Right hindlimb (tissue), 1 donor: ENCODE measurements around the gene P2RY8.
A peak's percentile ranks its signal among the peaks of the same experiment; 100 is the strongest.
"Not testable (repeated sequence)": the region's sequence is repeated elsewhere in the genome, so short reads cannot be mapped to it uniquely, and the experiment has no call there.

ENCODE experiments used
- DNase-seq: peaks from one replicate; pipeline ENCODE4 v3.0.0-alpha.2; 2018

P2RY8 gene

DNA sequence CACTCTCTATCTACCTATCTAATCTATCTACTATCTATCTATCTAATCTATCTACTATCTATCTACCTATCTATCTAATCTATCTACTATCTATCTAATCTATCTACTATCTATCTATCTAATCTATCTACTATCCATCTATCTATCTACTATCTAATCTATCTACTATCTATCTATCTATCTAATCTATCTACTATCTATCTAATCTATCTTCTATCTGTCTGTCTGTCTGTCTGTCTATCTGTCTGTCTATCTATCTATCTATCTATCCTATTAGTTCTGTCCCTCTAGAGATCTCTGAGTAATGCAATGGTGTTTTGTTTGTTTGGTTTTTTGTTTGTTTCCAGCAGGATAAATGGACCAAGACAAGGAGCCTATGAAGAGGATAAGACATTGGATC lies 74.9 kb downstream of the P2RY8 start:
- no peak for DNase-seq

GRCh38 chrX:1455948-1456280 lies 81.1 kb downstream of the P2RY8 start:
- no peak for DNase-seq

GRCh38 chrX:1453951-1454785 lies 82.8 kb downstream of the P2RY8 start:
- DNase-seq = peak; percentile 90

DNA sequence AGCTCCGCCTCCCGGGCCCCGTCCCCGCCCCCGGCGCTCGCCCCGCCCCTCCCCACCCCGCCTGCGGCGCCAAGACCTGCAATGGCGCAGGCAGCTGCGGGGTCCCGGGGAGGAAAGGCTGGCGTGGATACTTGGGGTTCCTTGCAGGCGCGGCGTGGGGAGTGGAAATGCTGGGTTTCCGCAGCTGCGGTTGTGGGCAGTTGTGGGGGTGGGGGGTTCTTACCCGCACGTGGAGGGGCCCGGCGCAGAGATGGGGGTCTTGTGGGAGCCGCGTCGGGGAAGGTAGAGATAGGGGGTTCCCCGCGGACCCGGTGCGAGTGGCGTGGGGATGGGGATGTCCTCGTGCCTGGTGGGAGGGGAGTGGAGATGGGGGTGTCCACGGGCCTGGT lies 83.6 kb downstream of the P2RY8 start:
- DNase-seq = no peak

GRCh38 chrX:1452516-1453394 lies 84.2 kb downstream of the P2RY8 start, which contains the start of gene ASMTL:
ASMTL (minus strand) TSS chrX:1452909; CDS start chrX:1452840, 69 bp downstream.
- DNase-seq = peak; percentile 99

DNA sequence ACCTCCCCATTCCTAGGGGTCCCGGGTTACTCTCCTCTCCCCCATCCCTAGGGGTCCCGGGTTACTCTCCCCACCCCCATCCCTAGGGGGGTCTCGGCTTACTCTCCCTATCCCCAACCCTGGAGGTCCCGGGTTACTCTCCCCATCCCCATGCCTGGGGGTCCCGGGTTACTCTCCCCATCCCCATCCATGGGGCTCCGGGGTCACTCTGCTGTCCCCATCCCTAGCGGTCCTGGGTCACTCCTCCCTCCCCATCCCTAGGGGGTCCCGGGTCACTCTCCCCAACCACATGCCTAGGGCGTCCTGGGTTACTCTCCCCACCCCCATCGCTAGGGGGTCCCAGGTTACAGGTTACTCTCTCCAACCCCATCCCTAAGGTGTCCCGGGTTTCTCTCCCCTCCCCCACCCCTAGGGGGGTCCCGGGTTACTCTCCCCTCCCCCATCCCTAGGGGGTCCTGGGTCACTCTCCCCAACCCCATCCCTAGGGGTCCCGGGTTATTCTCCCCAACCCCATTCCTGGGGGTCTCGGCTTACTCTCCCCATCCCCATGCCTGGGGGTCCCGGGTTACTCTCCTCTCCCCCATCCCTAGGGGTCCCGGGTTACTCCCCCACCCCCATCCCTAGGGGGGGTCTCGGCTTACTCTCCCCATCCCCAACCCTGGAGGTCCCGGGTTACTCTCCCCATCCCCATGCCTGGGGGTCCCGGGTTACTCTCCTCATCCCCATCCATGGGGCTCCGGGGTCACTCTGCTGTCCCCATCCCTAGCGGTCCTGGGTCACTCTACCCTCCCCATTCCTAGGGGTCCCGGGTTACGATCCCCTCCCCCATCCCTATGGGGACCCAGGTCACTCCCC lies 85.1 kb downstream of the P2RY8 start:
- peak; percentile 61 for DNase-seq

DNA sequence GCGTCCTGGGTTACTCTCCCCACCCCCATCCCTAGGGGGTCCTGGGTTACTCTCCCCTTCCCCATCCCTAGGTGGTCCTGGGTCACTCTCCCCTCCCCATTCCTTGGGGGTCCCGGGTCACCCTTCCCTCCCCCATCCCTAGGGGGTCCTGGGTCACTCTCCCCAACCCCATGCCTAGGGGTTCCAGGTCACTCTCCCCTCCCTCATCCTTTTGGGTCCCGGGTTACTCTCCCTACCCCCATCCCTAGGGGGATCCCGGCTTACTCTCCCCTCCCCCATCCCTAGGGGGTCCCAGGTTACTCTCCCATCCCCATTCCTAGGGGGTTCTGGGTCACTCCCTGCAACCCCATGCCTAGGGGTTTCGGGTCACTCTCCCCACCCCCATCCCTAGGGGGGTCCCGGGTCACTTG lies 85.7 kb downstream of the P2RY8 start:
- DNase-seq = no peak

- DNase-seq = peak; percentile 36
Measured at GRCh38 chrX:1450361-1451161, 86.4 kb downstream of the P2RY8 start.

DNA sequence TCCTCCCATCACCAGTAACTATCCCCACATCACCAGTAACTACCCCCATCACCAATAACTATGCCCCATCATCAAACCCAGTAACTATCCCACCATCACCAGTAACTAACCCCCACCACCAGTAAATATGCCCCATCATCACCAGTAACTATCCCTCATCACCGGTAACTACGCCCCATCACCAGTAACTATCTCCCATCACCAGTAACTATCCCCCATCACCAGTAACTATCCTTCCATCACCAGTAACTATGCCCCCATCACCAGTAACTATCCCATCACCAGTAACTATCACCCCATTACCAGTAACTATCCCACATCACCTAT lies 87.2 kb downstream of the P2RY8 start:
- no peak for DNase-seq

GRCh38 chrX:1449036-1449822 lies 87.8 kb downstream of the P2RY8 start:
- no peak for DNase-seq

DNA sequence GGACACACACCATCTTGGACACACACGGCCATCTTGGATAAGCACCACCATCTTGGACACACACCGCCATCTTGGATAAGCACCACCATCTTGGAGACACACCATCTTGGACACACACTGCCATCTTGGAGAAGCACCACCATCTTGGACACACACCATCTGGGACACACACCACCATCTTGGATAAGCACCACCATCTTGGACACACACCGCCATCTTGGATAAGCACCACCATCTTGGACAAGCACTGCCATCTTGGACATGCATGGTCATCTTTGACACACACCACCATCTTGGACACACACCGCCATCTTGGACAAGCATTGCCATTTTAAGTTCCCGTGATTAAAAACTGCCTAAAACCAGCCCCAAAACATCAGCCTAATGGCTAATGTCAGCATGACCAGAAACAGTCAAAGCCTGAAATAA lies 88.4 kb downstream of the P2RY8 start:
- not testable (repeated sequence) for DNase-seq

- not testable (repeated sequence) for DNase-seq
Measured at GRCh38 chrX:1447969-1448572, 88.9 kb downstream of the P2RY8 start.

DNA sequence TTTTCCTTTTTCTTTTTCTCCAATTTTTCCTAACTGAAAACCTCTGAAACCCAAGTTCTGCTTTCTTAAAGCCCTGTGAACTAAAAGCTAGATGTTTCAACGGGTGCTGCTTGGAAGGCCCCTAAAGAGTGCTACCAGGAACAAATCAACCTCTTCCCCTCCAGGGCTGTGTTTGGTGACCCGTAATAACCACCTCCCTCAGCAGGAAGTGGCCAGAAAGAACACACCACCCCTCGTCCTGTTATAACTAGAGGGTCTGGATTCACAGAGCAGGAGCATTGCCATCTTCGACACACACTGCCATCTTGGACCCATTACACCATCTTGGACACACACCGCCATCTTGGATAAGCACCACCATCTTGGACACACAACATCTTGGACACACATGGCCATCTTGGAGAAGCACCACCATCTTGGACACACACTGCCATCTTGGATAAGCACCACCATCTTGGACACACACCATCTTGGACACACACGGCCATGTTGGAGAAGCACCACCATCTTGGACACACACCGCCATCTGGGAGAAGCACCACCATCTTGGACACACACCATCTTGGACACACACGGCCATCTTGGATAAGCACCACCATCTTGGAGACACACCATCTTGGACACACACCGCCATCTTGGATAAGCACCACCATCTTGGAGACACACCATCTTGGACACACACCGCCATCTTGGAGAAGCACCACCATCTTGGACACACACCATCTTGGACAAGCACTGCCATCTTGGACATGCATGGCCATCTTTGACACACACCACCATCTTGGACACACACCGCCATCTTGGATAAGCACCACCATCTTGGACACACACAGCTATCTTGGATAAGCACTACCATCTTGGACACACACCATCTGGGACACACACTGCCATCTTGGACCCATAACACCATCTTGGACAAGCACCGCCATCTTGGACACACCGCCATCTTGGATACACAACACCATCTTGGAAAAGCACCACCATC lies 89.7 kb downstream of the P2RY8 start:
- DNase-seq = not testable (repeated sequence)

GRCh38 chrX:1444561-1445500 lies 92.2 kb downstream of the P2RY8 start:
- no peak for DNase-seq

DNA sequence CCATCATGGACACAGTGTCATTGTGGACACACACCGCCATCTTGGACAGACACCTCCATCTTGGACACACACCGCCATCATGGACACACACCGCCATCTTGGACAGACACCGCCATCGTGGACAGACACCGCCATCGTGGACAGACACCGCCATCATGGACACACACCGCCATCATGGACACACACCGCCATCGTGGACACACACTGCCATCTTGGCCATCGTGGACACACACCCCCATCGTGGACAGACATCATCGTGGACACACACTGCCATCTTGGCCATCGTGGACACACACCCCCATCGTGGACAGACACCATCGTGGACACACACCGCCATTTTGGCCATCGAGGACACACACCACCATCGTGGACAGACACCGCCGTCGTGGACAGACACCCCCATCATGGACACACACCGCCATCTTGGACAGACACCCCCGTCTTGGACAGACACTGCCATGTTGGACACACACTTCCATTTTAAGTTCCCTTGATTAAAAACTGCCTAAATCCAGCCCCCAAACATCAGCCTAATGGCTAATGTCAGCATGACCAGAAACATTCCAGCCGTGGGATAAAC lies 93.4 kb downstream of the P2RY8 start:
- DNase-seq = no peak

DNA sequence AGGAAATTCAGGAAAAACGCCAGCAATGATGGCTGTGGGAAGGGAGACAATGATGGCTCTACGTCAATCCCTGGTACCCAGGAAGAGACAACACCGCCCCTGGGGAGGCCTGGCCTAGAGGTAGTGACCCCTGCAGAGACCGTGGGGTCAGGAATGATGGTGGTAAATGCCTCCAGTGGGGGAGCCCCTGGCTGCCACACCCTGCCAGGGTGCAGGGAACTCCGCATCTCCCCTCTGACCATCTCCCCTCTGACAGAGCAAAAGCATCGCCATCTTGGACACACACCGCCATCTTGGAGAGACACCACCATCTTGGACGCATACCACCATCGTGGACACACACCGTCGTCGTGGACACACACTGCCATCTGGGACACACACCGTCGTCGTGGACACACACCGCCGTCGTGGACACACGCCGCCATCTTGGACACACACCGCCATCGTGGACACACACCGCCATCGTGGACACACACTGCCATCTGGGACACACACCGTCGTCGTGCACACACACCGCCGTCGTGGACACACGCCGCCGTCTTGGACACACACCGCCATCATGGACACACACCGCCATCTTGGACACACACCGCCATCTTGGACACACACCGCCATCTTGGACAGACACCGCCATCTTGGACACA lies 94.1 kb downstream of the P2RY8 start:
- no peak for DNase-seq

- peak; percentile 15 for DNase-seq
Measured at GRCh38 chrX:1442016-1442665, 94.8 kb downstream of the P2RY8 start.
